ENCODE data around the gene IFT57.

- TF ChIP-seq POLR2AphosphoS5 (IDR thresholded peaks at IDR 0.05; ENCODE audit: low read depth, low read length) (no peak), TAF1 (IDR thresholded peaks at IDR 0.05; ENCODE audit: borderline replicate concordance, low read depth, low read length) (no peak)
Observed at GRCh38 chr3:108182339-108182738, 39.9 kb downstream of the IFT57 start.

All from GM12892 (cell line).